ENCODE data around the gene DYNLT4. TPM values are rescaled to one million over a fixed set of nuclear protein-coding genes. Genes with fewer than 3 reads are reported as not detected.
"Not testable (repeated sequence)": the region's sequence is repeated elsewhere in the genome, so short reads cannot be mapped to it uniquely, and the experiment has no call there.

The DYNLT4 gene
- total and polyA plus RNA-seq, 12 donors = 0.51 to 2.0 (median 0.71) TPM; not detected in 2

DNA sequence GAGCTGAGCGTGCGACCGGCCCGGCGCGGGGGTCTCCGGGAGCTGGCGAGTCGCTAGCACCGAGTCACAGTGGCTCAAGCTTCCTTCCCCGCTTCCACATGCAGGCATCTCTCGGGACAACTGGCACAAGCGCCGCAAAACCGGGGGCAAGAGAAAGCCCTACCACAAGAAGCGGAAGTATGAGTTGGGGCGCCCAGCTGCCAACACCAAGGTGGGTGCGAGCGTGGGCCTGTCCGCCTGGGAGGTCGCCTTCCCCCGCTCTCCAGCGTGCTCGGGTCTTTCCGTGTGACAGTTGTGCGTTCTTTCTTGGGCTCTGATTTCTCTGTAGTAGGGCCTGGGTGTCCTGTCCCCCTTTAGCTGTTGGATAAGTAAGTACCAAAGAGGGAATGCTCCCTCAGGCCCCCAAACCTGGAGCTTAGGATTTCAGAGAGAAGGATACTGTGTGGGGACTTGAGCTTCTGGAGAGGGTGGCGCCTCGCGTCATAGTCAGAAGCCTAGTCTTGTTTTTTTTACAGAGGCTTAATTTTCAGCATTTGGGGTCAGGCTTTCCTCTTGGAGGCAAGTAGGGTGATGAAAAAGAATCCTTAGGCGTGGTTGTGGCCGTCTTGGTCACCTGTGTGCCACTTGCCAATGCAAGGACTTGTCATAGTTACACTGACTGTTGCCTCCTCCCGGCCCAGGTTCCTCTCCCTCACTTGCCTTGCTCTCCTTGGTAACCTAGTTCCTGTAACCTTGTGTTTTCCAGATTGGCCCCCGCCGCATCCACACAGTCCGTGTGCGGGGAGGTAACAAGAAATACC lies 31.0 kb downstream of the DYNLT4 start:
- no peaks in the 10 kb centered on the region for H3K9me3 ChIP-seq
- 6 to 9% methylated on average over 36 of the region's 36 CpGs for WGBS, 2 donors
- H3K27me3 ChIP-seq = no peaks in the 10 kb centered on the region
- H3K4me1 ChIP-seq = peaks cover 2 to 43% (median 31%) of the 10 kb centered on the region in 9 donors
- DNase-seq = no peak
- peak in 7 of 8 donors; percentile 2 to 37 (median 9) for ATAC-seq
- H3K27ac ChIP-seq = peak overlapping the region; percentile 63 to 98 (median 96)
- peak overlapping the region; percentile 51 to 98 (median 84) for H3K4me3 ChIP-seq
- intact Hi-C loops (cut with DNase I) = loop anchor here in 3 of 10 donors (2.0 to 5.0 kb wide), 3 partner anchors 37 to 236 kb away; partner anchors contain the start of genes KIF2C (in 2 of the 3), HECTD3 (in 1 of the 3) and UROD (in 1 of the 3)
- TF ChIP-seq, protein P1, sequence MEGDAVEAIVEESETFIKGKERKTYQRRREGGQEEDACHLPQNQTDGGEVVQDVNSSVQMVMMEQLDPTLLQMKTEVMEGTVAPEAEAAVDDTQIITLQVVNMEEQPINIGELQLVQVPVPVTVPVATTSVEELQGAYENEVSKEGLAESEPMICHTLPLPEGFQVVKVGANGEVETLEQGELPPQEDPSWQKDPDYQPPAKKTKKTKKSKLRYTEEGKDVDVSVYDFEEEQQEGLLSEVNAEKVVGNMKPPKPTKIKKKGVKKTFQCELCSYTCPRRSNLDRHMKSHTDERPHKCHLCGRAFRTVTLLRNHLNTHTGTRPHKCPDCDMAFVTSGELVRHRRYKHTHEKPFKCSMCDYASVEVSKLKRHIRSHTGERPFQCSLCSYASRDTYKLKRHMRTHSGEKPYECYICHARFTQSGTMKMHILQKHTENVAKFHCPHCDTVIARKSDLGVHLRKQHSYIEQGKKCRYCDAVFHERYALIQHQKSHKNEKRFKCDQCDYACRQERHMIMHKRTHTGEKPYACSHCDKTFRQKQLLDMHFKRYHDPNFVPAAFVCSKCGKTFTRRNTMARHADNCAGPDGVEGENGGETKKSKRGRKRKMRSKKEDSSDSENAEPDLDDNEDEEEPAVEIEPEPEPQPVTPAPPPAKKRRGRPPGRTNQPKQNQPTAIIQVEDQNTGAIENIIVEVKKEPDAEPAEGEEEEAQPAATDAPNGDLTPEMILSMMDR (IDR thresholded peaks at IDR 0.05) = no peak
- H3K36me3 ChIP-seq = peaks cover 0 to 49% (median 24%) of the 10 kb centered on the region in 9 donors

DNA sequence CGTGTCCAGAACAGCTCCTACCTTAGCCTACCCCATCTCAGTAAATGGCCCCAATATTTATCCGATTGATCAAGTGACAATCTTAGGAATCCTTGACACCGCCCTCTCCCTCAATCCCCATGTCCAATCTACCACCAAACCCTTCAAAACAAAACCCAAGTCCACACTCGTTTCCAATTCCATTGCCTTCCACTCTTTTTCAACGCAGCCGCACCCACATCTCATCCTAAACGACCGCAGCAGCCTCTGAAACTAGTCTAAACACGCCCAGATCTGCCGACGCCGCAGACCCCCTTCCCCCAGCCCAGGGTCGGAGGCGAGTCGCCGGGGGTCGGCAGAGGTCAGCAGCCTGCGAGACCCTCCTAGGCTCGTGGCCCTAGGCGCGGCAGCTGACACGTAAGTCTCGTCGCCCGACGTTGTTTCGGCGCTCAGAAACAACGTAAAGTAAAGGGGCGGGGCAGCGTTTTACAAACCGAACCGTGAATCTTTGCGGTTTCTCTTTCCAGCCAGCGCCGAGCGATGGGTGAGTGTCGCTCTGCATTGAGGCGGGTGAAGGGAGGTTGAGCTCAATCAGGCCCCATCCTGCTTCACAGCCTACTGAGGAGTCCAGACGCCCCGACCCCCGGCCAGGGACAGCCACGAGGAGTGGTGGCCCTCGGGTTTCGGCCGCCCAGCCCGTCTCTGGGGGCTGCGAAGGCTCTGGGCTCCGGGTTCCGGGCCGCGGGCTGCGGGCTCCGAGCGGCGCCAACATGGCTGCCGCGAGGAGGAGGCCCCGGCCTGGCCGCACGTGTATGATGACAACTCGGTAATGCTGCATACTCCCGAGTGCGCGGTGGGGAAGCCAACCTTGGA lies 31.8 kb downstream of the DYNLT4 start, which contains the start of gene RPS8:
TSS of gene RPS8 (plus strand) at position 463 of the 852 bp plus-strand sequence. CDS start at position 520, 57 bp downstream.
- ATAC-seq = peak; percentile 89 to 96 (median 94)
- H3K4me1 ChIP-seq = peaks cover 2 to 43% (median 31%) of the 10 kb centered on the region in 9 donors
- no peaks in the 10 kb centered on the region for H3K27me3 ChIP-seq
- peak; percentile 86 to 95 for DNase-seq
- H3K9me3 ChIP-seq = no peaks in the 10 kb centered on the region
- peaks cover 0 to 41% (median 24%) of the 10 kb centered on the region in 9 donors for H3K36me3 ChIP-seq
- H3K4me3 ChIP-seq = peak within 1 kb of the TSS; percentile 51 to 98 (median 84)
- 0% methylated on average over 60 to 65 of the region's 65 CpGs for WGBS, 2 donors
- peak within 1 kb of the TSS; percentile 68 to 98 (median 96) for H3K27ac ChIP-seq
- intact Hi-C loops (cut with DNase I) = loop anchor here in 3 of 10 donors (2.0 to 5.0 kb wide), 3 partner anchors 37 to 237 kb away; partner anchors contain the start of genes KIF2C (in 2 of the 3), HECTD3 (in 1 of the 3) and UROD (in 1 of the 3)
- TF ChIP-seq, protein P1 (IDR thresholded peaks at IDR 0.05) = no peak

DNA sequence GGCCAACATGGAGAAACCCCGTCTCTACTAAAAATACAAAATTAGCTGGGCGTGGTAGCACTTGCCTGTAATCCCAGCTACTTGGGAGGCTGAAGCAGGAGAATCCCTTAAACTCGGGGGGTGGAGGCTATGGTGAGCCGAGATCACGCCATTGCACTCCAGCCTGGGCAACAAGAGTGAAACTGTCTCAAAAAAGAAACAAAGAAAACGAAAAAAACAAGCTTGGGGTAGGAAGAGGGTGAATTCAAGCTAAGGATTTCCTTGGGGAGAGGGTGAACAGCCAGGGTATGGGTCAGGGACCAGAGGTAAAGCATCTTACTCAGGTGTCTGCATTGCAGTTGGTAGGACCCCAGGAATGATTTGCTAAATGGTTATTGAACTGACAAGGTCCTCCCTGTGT lies 40.7 kb downstream of the DYNLT4 start:
- 93 to 96% methylated on average over 6 of the region's 6 CpGs for WGBS, 2 donors
- intact Hi-C loops (cut with DNase I) = not testable (repeated sequence)

DNA sequence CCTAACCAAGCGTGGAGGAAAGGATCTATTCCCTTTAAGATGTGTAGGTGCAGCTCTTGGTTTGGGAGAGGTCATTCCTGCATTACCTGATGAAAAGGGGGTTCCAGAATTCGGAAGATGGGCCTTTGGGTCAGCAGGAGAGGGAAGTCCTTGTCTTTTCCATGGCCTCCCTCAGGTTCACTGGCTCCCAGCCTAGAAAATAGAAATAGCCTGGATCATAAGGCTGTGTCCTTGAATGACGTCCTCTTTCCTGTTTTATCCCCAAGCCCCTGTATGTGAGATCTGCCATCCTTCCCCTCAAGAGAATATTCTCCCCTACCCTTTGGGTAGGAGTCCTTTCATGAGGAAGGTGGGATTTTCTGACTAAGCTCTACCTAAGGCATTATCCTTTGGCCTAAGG lies 46.3 kb downstream of the DYNLT4 start:
- WGBS, 2 donors = 76% methylated on average over 3 of the region's 3 CpGs
- H3K36me3 ChIP-seq = peaks cover 0 to 88% (median 0%) of the 10 kb centered on the region in 9 donors
- ATAC-seq = peak in 4 of 8 donors; percentile 45 to 78 (median 64)
- peaks cover 0 to 4% (median 0%) of the 10 kb centered on the region in 9 donors for H3K4me1 ChIP-seq
- intact Hi-C loops (cut with DNase I) = no loop called here
- no peak overlapping the region for H3K27ac ChIP-seq
- no peak for DNase-seq
- H3K9me3 ChIP-seq = no peaks in the 10 kb centered on the region
- TF ChIP-seq, protein P1 (IDR thresholded peaks at IDR 0.05) = no peak
- H3K4me3 ChIP-seq = no peak overlapping the region
- no peaks in the 10 kb centered on the region for H3K27me3 ChIP-seq

More for the DNA sequence above, 40.7 kb downstream of the DYNLT4 start:
- not testable (repeated sequence) for DNase-seq, H3K27me3 ChIP-seq, H3K4me3 ChIP-seq, H3K9me3 ChIP-seq, H3K4me1 ChIP-seq, ATAC-seq, H3K27ac ChIP-seq
- peaks cover 0 to 58% (median 0%) of the 10 kb centered on the region in 9 donors for H3K36me3 ChIP-seq

Measured in heart right ventricle (tissue), 16 donors.